Adipose tissue (tissue), 3 donors: ENCODE results near the gene ZNF768. TPM values are rescaled to one million over a fixed set of nuclear protein-coding genes. Genes with fewer than 3 reads are reported as not detected.
"Not testable (repeated sequence)": the region's sequence is repeated elsewhere in the genome, so short reads cannot be mapped to it uniquely, and the experiment has no call there.

ENCODE experiments used
- H3K27ac ChIP-seq: one replicate; pipeline ENCODE4 v1.5.1; 2013; ENCODE audit warnings: low read depth, low read length
- WGBS, 3 donors: extraction: QIAGEN DNeasy Blood & Tissue Kit; methylation state at CpG; one replicate each; pipeline ENCODE4 v1.1.7; 2013; 5-methylcytosine and 5-hydroxymethylcytosine counted together
- polyA plus RNA-seq, 3 donors: library from polyadenylated mRNA; stranded (reverse); fragments of 200-250 nt; gene quantifications; one replicate each; pipeline ENCODE4 v1.2.3, GENCODE V29; 2013
- donor health status: healthy with polysubstance abuse.
- donor health status: Bipolar disorder and iron deficiency.
- donor health status: healthy.

Gene ZNF768
- polyA plus RNA-seq, 3 donors: 17.8 to 33.9 (median 22.3) TPM

- WGBS, 3 donors: 89 to 91% (median 90%) methylated on average over 12 of the region's 12 CpGs
- not testable (repeated sequence) for H3K27ac ChIP-seq
Measured at GRCh38 chr16:30522702-30523463, 3.5 kb downstream of the ZNF768 start.

GRCh38 chr16:30521873-30522641 lies 4.3 kb downstream of the ZNF768 start:
- 44 to 67% (median 55%) methylated on average over 11 of the region's 11 CpGs for WGBS, 3 donors
- H3K27ac ChIP-seq: no peak overlapping the region

- 85 to 94% (median 91%) methylated on average over 7 of the region's 7 CpGs for WGBS, 3 donors
- H3K27ac ChIP-seq: no peak overlapping the region
Measured at GRCh38 chr16:30521476-30521872, 4.9 kb downstream of the ZNF768 start.

GRCh38 chr16:30519120-30520049 lies 7.0 kb downstream of the ZNF768 start:
- WGBS, 3 donors: 83 to 89% (median 88%) methylated on average over 20 of the region's 20 CpGs

GRCh38 chr16:30518552-30518951 lies 7.8 kb downstream of the ZNF768 start:
- no peak overlapping the region for H3K27ac ChIP-seq
- 89 to 90% (median 90%) methylated on average over 8 to 10 of the region's 10 CpGs for WGBS, 3 donors

More at GRCh38 chr16:30519120-30520049, 7.0 kb downstream of the ZNF768 start:
- H3K27ac ChIP-seq: no peak overlapping the region

GRCh38 chr16:30515275-30515674 lies 11.1 kb downstream of the ZNF768 start:
- H3K27ac ChIP-seq: no peak overlapping the region
- WGBS, 3 donors: 80 to 87% (median 83%) methylated on average over 2 of the region's 2 CpGs

- WGBS, 3 donors: 86 to 97% (median 90%) methylated on average over 3 of the region's 3 CpGs
- no peak overlapping the region for H3K27ac ChIP-seq
Measured at GRCh38 chr16:30511509-30511908, 14.9 kb downstream of the ZNF768 start.

GRCh38 chr16:30510376-30510938 lies 15.9 kb downstream of the ZNF768 start:
- 69 to 79% (median 71%) methylated on average over 4 of the region's 4 CpGs for WGBS, 3 donors
- H3K27ac ChIP-seq: no peak overlapping the region

- no peak overlapping the region for H3K27ac ChIP-seq
- 62 to 75% (median 73%) methylated on average over 4 of the region's 4 CpGs for WGBS, 3 donors
Measured at GRCh38 chr16:30509081-30509765, 17.1 kb downstream of the ZNF768 start.

- 75 to 83% (median 78%) methylated on average over 6 of the region's 6 CpGs for WGBS, 3 donors
Measured at GRCh38 chr16:30503403-30504296, 22.7 kb downstream of the ZNF768 start.

GRCh38 chr16:30499284-30499683 lies 27.1 kb downstream of the ZNF768 start:
- WGBS, 3 donors: 64 to 81% (median 76%) methylated on average over 8 of the region's 8 CpGs
- H3K27ac ChIP-seq: no peak overlapping the region

More at GRCh38 chr16:30503403-30504296, 22.7 kb downstream of the ZNF768 start:
- H3K27ac ChIP-seq: no peak overlapping the region

- 66 to 78% (median 73%) methylated on average over 12 of the region's 12 CpGs for WGBS, 3 donors
- H3K27ac ChIP-seq: no peak overlapping the region
Measured at GRCh38 chr16:30494709-30495108, 31.7 kb downstream of the ZNF768 start.

GRCh38 chr16:30493941-30494488 lies 32.4 kb downstream of the ZNF768 start:
- no peak overlapping the region for H3K27ac ChIP-seq
- WGBS, 3 donors: 79 to 87% (median 82%) methylated on average over 11 of the region's 11 CpGs

GRCh38 chr16:30491744-30492308 lies 34.5 kb downstream of the ZNF768 start:
- WGBS, 3 donors: 32 to 62% (median 42%) methylated on average over 5 to 6 of the region's 6 CpGs
- no peak overlapping the region for H3K27ac ChIP-seq

GRCh38 chr16:30491229-30491628 lies 35.1 kb downstream of the ZNF768 start:
- 82 to 94% (median 91%) methylated on average over 4 of the region's 4 CpGs for WGBS, 3 donors
- no peak overlapping the region for H3K27ac ChIP-seq

GRCh38 chr16:30490210-30490609 lies 36.2 kb downstream of the ZNF768 start:
- 70 to 83% (median 75%) methylated on average over 6 of the region's 6 CpGs for WGBS, 3 donors
- no peak overlapping the region for H3K27ac ChIP-seq
